IPS-NIHi7 (cell line): ENCODE measurements around the gene CTU2.
A peak's percentile ranks its signal among the peaks of the same experiment; 100 is the strongest.

Experiments used
- DNase-seq: peaks from one replicate; pipeline ENCODE4 v3.0.0; 2012; ENCODE audit warnings: mixed read lengths; ENCODE audit errors: extremely low spot score

The CTU2 gene

GRCh38 chr16:88714420-88715302 lies 8.4 kb downstream of the CTU2 start:
- DNase-seq, result no peak

- no peak for DNase-seq
Measured at GRCh38 chr16:88715312-88716190, 9.2 kb downstream of the CTU2 start.

- no peak for DNase-seq
Measured at GRCh38 chr16:88716201-88716600, 9.9 kb downstream of the CTU2 start.

- no peak for DNase-seq
Measured at GRCh38 chr16:88716601-88717001, 10.3 kb downstream of the CTU2 start.

GRCh38 chr16:88718178-88718577 lies 11.9 kb downstream of the CTU2 start:
- no peak for DNase-seq

- DNase-seq, result no peak
Measured at GRCh38 chr16:88719267-88719932, 13.1 kb downstream of the CTU2 start.

GRCh38 chr16:88719933-88720296 lies 13.6 kb downstream of the CTU2 start:
- DNase-seq, result no peak

- DNase-seq, result no peak
Measured at GRCh38 chr16:88720396-88720970, 14.2 kb downstream of the CTU2 start.

GRCh38 chr16:88721236-88721635 lies 14.9 kb downstream of the CTU2 start:
- no peak for DNase-seq

- DNase-seq, result no peak
Measured at GRCh38 chr16:88721815-88722755, 15.8 kb downstream of the CTU2 start.

GRCh38 chr16:88722784-88723506 lies 16.6 kb downstream of the CTU2 start:
- DNase-seq, result peak; percentile 34

GRCh38 chr16:88723507-88723887 lies 17.2 kb downstream of the CTU2 start:
- no peak for DNase-seq

- no peak for DNase-seq
Measured at GRCh38 chr16:88723911-88724310, 17.6 kb downstream of the CTU2 start.

- no peak for DNase-seq
Measured at GRCh38 chr16:88724855-88725555, 18.7 kb downstream of the CTU2 start.

- DNase-seq, result no peak
Measured at GRCh38 chr16:88725609-88726407, 19.5 kb downstream of the CTU2 start.

- no peak for DNase-seq
Measured at GRCh38 chr16:88726408-88726749, 20.1 kb downstream of the CTU2 start.

- no peak for DNase-seq
Measured at GRCh38 chr16:88726981-88727380, 20.7 kb downstream of the CTU2 start.

GRCh38 chr16:88727871-88728270 lies 21.6 kb downstream of the CTU2 start:
- DNase-seq, result peak; percentile 31
